Activated CD4-positive, alpha-beta T cell treated with anti-CD3 and anti-CD28 coated beads, Interleukin-2, amount 10 ng/mL, durations not matched to agents 24 days and 14 days (primary cell): ENCODE results near the gene PANK1. TPM values are rescaled to one million over a fixed set of nuclear protein-coding genes. Genes with fewer than 3 reads are reported as not detected.
A peak's percentile ranks its signal among the peaks of the same experiment; 100 is the strongest.
"Not testable (repeated sequence)": the region's sequence is repeated elsewhere in the genome, so short reads cannot be mapped to it uniquely, and the experiment has no call there.

ENCODE experiments used
- DNase-seq: peaks from one replicate; pipeline ENCODE4 v3.0.0; 2022
- H3K27ac Mint-ChIP-seq: one replicate; pipeline ENCODE4 v1.8.0; 2022; ENCODE audit warnings: mild to moderate bottlenecking, mixed read lengths
- H3K27me3 Mint-ChIP-seq: one replicate; pipeline ENCODE4 v1.8.0; 2022; ENCODE audit warnings: mixed read lengths
- H3K36me3 Mint-ChIP-seq: one replicate; pipeline ENCODE4 v1.8.0; 2022; ENCODE audit warnings: low read depth, mild to moderate bottlenecking, mixed read lengths
- H3K4me1 Mint-ChIP-seq: one replicate; pipeline ENCODE4 v1.8.0; 2021; ENCODE audit warnings: mixed read lengths
- H3K4me3 Mint-ChIP-seq: one replicate; pipeline ENCODE4 v1.8.0; 2022; ENCODE audit warnings: mild to moderate bottlenecking, moderate library complexity, mixed read lengths
- H3K9me3 Mint-ChIP-seq: one replicate; pipeline ENCODE4 v1.8.0; 2021; ENCODE audit warnings: mixed read lengths
- intact Hi-C: fragments of 100-400 bp; cut with micrococcal nuclease; formaldehyde crosslinking; loops from one replicate; pipeline ENCODE4 v1.15.1; 2023
- total RNA-seq: library from RNA; stranded (reverse); gene quantifications from 2 replicates; pipeline ENCODE4 v1.2.3, GENCODE V29; 2022

The PANK1 gene
- total RNA-seq, 1 donor from 2014 or later: 4.8 TPM

- intact Hi-C loops: no loop called here
- Mint-ChIP-seq H3K27ac (no peak overlapping the region), H3K4me1 (no peaks in the 10 kb centered on the region), H3K4me3 (no peak overlapping the region), H3K36me3 (peaks cover 12% of the 10 kb centered on the region), H3K27me3 (peaks cover 2% of the 10 kb centered on the region), H3K9me3 (peaks cover 14% of the 10 kb centered on the region)
- DNase-seq: no peak
These were observed 22.9 kb downstream of the PANK1 start for GRCh38 chr10:89622151-89622550.

DNA sequence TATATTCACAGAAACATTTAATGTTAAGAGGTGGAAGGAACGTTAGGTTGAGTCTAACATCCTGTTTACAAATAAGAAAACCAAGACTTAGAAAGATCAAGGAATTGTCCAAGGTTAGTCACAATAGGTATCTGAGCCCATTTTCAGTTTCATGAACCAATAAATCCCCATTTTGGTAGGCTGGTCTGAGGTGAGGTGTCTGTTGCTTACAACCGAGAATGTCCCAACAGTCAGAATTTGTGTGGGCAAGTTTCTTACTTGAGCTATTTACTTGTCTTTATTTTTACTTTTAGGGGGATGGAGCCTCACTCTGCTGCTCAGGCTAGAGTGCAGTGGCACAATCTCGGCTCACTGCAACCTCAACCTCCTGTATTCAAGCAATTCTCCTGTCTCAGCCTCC, 23.6 kb downstream of the PANK1 start:
- H3K27me3 Mint-ChIP-seq: peaks cover 2% of the 10 kb centered on the region
- no peak for DNase-seq
- no peak overlapping the region for H3K27ac Mint-ChIP-seq
- H3K4me3 Mint-ChIP-seq: no peak overlapping the region
- intact Hi-C loops: no loop called here
- peaks cover 14% of the 10 kb centered on the region for H3K9me3 Mint-ChIP-seq
- peaks cover 12% of the 10 kb centered on the region for H3K36me3 Mint-ChIP-seq
- no peaks in the 10 kb centered on the region for H3K4me1 Mint-ChIP-seq

- Mint-ChIP-seq H3K36me3 (peaks cover 11% of the 10 kb centered on the region), H3K9me3 (peaks cover 14% of the 10 kb centered on the region)
- DNase-seq, intact Hi-C loops, H3K27ac Mint-ChIP-seq, H3K27me3 Mint-ChIP-seq, H3K4me1 Mint-ChIP-seq, H3K4me3 Mint-ChIP-seq: not testable (repeated sequence)
These were observed 24.7 kb downstream of the PANK1 start for GRCh38 chr10:89620296-89620695.

GRCh38 chr10:89615824-89616223, 29.2 kb downstream of the PANK1 start:
- DNase-seq: no peak
- Mint-ChIP-seq H3K4me3 (peak overlapping the region; percentile 3), H3K27ac (no peak overlapping the region), H3K9me3 (peaks cover 14% of the 10 kb centered on the region), H3K4me1 (peaks cover 16% of the 10 kb centered on the region), H3K36me3 (peaks cover 11% of the 10 kb centered on the region), H3K27me3 (peaks cover 2% of the 10 kb centered on the region)
- intact Hi-C loops: no loop called here

GRCh38 chr10:89615112-89615511, 29.9 kb downstream of the PANK1 start:
- Mint-ChIP-seq H3K36me3 (peaks cover 8% of the 10 kb centered on the region), H3K4me3 (no peak overlapping the region), H3K27ac (no peak overlapping the region), H3K4me1 (peaks cover 20% of the 10 kb centered on the region), H3K27me3 (peaks cover 2% of the 10 kb centered on the region), H3K9me3 (peaks cover 14% of the 10 kb centered on the region)
- no peak for DNase-seq
- intact Hi-C loops: no loop called here

GRCh38 chr10:89613582-89613981, 31.5 kb downstream of the PANK1 start:
- Mint-ChIP-seq H3K27me3 (no peaks in the 10 kb centered on the region), H3K36me3 (peaks cover 8% of the 10 kb centered on the region), H3K4me3 (no peak overlapping the region), H3K4me1 (peaks cover 25% of the 10 kb centered on the region), H3K27ac (no peak overlapping the region), H3K9me3 (peaks cover 5% of the 10 kb centered on the region)
- intact Hi-C loops: no loop called here
- no peak for DNase-seq

- Mint-ChIP-seq H3K4me3 (no peak overlapping the region), H3K27me3 (no peaks in the 10 kb centered on the region), H3K36me3 (peaks cover 5% of the 10 kb centered on the region), H3K4me1 (peaks cover 25% of the 10 kb centered on the region), H3K9me3 (no peaks in the 10 kb centered on the region), H3K27ac (no peak overlapping the region)
- no peak for DNase-seq
- intact Hi-C loops: loop anchor here (2.0 kb wide), 1 partner anchor 34 kb away; the partner anchor contains the start of gene PANK1
These were observed 33.8 kb downstream of the PANK1 start for GRCh38 chr10:89611282-89611681.

DNA sequence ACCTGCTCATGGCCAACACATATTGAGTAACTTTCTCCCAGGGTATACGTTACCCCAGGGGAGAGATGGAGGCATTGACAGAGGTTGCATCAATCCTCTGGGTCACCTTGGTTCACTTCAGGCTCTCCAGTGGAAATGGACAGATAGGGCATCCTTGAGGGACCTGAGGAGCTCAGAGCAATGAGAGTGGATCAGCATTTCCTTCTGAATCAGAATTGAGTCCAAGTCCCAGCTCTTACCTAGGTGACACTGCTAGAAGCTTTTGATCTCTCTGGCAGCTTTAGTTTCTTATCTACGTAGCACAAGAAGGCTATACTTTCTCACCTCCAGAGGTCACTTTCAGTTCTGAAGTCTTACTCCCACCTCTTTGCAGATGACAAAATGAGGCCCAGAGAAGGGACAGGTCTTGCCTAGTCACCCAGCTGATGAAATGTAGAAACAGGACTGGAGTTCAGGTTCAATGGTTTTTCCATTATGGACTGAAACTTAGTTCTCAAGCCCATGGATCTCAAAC, 35.2 kb downstream of the PANK1 start:
- DNase-seq: no peak
- Mint-ChIP-seq H3K9me3 (no peaks in the 10 kb centered on the region), H3K27me3 (no peaks in the 10 kb centered on the region), H3K4me1 (peaks cover 16% of the 10 kb centered on the region), H3K36me3 (peaks cover 5% of the 10 kb centered on the region), H3K27ac (peak overlapping the region; percentile 18), H3K4me3 (no peak overlapping the region)
- intact Hi-C loops: loop anchor here (2.0 kb wide), 1 partner anchor 35 kb away; the partner anchor contains the start of gene PANK1

DNA sequence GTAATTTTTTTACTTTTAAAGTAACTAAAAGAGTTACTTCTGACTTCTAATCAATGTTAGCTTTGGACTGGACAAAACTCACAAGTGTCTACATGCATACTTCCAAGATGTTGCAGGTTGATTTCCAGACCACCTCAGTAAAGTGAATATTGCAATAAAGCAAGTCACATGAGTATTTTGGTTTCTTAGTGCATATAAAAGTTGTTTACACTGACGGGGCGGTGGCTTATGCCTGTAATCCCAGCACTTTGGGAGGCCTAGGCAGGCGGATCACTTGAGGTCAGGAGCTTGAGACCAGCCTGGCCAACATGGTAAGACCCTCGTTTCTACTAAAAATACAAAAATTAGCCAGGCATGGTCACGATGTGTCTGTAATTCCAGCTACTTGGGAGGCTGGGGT, 40.8 kb downstream of the PANK1 start:
- H3K9me3 Mint-ChIP-seq: no peaks in the 10 kb centered on the region
- no peak overlapping the region for H3K4me3 Mint-ChIP-seq
- no peak for DNase-seq
- H3K27ac Mint-ChIP-seq: no peak overlapping the region
- peaks cover 5% of the 10 kb centered on the region for H3K36me3 Mint-ChIP-seq
- intact Hi-C loops: no loop called here
- no peaks in the 10 kb centered on the region for H3K4me1 Mint-ChIP-seq
- H3K27me3 Mint-ChIP-seq: no peaks in the 10 kb centered on the region

GRCh38 chr10:89602919-89603318, 42.1 kb downstream of the PANK1 start:
- Mint-ChIP-seq H3K4me1 (no peaks in the 10 kb centered on the region), H3K27me3 (no peaks in the 10 kb centered on the region), H3K27ac (no peak overlapping the region), H3K36me3 (peaks cover 1% of the 10 kb centered on the region), H3K9me3 (no peaks in the 10 kb centered on the region), H3K4me3 (no peak overlapping the region)
- no peak for DNase-seq
- intact Hi-C loops: no loop called here

DNA sequence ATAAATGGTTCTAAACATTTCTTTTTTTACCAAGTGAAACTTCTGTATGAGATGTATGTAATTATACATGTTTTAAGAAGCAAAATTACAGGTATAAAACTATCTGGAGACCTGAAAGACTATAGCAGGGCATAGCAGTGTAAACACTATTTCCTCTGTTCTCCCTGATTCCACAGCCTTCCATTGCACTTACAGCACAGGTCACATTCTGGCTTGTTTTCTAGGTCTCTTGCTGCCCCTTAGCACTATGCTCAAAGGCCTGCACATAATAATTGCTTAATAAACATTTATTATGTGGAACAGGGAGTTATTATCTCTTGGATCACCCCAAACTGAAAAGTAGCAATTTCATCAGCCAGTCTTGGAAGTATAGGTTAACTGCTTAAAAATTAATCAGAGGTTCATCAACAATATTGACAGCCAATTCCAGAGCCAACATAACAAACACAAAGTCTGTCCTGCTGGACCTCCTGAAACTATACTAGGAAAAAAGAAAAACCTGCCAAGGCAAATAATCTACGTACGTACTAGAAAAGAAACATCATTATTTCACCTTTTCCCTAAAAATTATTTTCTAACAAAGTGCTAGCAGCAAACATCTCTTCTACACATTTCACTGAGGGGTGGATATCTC, 43.2 kb downstream of the PANK1 start:
- H3K27me3 Mint-ChIP-seq: no peaks in the 10 kb centered on the region

GRCh38 chr10:89600041-89600440, 45.0 kb downstream of the PANK1 start:
- no peaks in the 10 kb centered on the region for H3K4me1 Mint-ChIP-seq

More for the DNA sequence above, 43.2 kb downstream of the PANK1 start:
- no peaks in the 10 kb centered on the region for H3K9me3 Mint-ChIP-seq
- H3K27ac Mint-ChIP-seq: no peak overlapping the region
- H3K4me3 Mint-ChIP-seq: no peak overlapping the region
- peaks cover 1% of the 10 kb centered on the region for H3K36me3 Mint-ChIP-seq
- H3K4me1 Mint-ChIP-seq: no peaks in the 10 kb centered on the region
- intact Hi-C loops: no loop called here
- DNase-seq: no peak

GRCh38 chr10:89593043-89593442, 52.0 kb downstream of the PANK1 start:
- DNase-seq: no peak
- H3K4me1 Mint-ChIP-seq: peaks cover 3% of the 10 kb centered on the region
- peaks cover 13% of the 10 kb centered on the region for H3K36me3 Mint-ChIP-seq
- H3K27me3 Mint-ChIP-seq: no peaks in the 10 kb centered on the region
- no peak overlapping the region for H3K27ac Mint-ChIP-seq
- intact Hi-C loops: no loop called here
- H3K9me3 Mint-ChIP-seq: no peaks in the 10 kb centered on the region
- H3K4me3 Mint-ChIP-seq: no peak overlapping the region

More at GRCh38 chr10:89600041-89600440, 45.0 kb downstream of the PANK1 start:
- Mint-ChIP-seq H3K36me3 (peaks cover 1% of the 10 kb centered on the region), H3K4me3 (no peak overlapping the region), H3K27ac (no peak overlapping the region), H3K27me3 (no peaks in the 10 kb centered on the region), H3K9me3 (no peaks in the 10 kb centered on the region)
- no peak for DNase-seq
- intact Hi-C loops: no loop called here

- H3K9me3 Mint-ChIP-seq: no peaks in the 10 kb centered on the region
- DNase-seq: no peak
- peaks cover 16% of the 10 kb centered on the region for H3K36me3 Mint-ChIP-seq
- H3K4me1 Mint-ChIP-seq: peaks cover 3% of the 10 kb centered on the region
- no peak overlapping the region for H3K27ac Mint-ChIP-seq
- H3K4me3 Mint-ChIP-seq: no peak overlapping the region
- intact Hi-C loops: no loop called here
- no peaks in the 10 kb centered on the region for H3K27me3 Mint-ChIP-seq
These were observed 52.5 kb downstream of the PANK1 start for GRCh38 chr10:89592539-89592938.
